ENCODE measurements around the gene FBXO15. TPM values are rescaled to one million over a fixed set of nuclear protein-coding genes. Genes with fewer than 3 reads are reported as not detected.

FBXO15 gene
- total RNA-seq, 1 donor from 2014 or later: not detected

GRCh38 chr18:74182335-74182734, 34.7 kb upstream of the FBXO15 start:
- intact Hi-C loops (cut with DNase I): no loop called here
- no peak for DNase-seq (ENCODE audit: extremely low spot score in 2 of 2)
- no peaks in the 10 kb centered on the region for H3K4me1 ChIP-seq
- no peaks in the 10 kb centered on the region for H3K27me3 ChIP-seq
- H3K4me3 ChIP-seq: no peak overlapping the region
- H3K27ac ChIP-seq: no peak overlapping the region
- H3K9me3 ChIP-seq: no peaks in the 10 kb centered on the region
- no peak for TF ChIP-seq POLR2A (IDR thresholded peaks at IDR 0.05)
- no peak for TF ChIP-seq CTCF (IDR thresholded peaks at IDR 0.05)
- TF ChIP-seq POLR2AphosphoS5 (IDR thresholded peaks at IDR 0.05; ENCODE audit: insufficient read depth in 1 of 2, low read depth in 1 of 2): no peak
- H3K36me3 ChIP-seq: no peaks in the 10 kb centered on the region

- no peak for DNase-seq (ENCODE audit: extremely low spot score in 2 of 2)
- H3K36me3 ChIP-seq: no peaks in the 10 kb centered on the region
- intact Hi-C loops (cut with DNase I): no loop called here
Observed at GRCh38 chr18:74179623-74180199, 32.1 kb upstream of the FBXO15 start.

GRCh38 chr18:74178884-74179283, 31.2 kb upstream of the FBXO15 start:
- no peaks in the 10 kb centered on the region for H3K27me3 ChIP-seq
- DNase-seq (ENCODE audit: extremely low spot score in 2 of 2): no peak
- no peak overlapping the region for H3K27ac ChIP-seq
- TF ChIP-seq POLR2A (IDR thresholded peaks at IDR 0.05) (no peak), CTCF (IDR thresholded peaks at IDR 0.05) (no peak), POLR2AphosphoS5 (IDR thresholded peaks at IDR 0.05; ENCODE audit: insufficient read depth in 1 of 2, low read depth in 1 of 2) (no peak)
- no peaks in the 10 kb centered on the region for H3K36me3 ChIP-seq
- intact Hi-C loops (cut with DNase I): no loop called here
- no peaks in the 10 kb centered on the region for H3K4me1 ChIP-seq
- no peak overlapping the region for H3K4me3 ChIP-seq
- no peaks in the 10 kb centered on the region for H3K9me3 ChIP-seq

More at GRCh38 chr18:74179623-74180199, 32.1 kb upstream of the FBXO15 start:
- H3K9me3 ChIP-seq: no peaks in the 10 kb centered on the region
- TF ChIP-seq POLR2AphosphoS5 (IDR thresholded peaks at IDR 0.05; ENCODE audit: insufficient read depth in 1 of 2, low read depth in 1 of 2) (no peak), POLR2A (IDR thresholded peaks at IDR 0.05) (no peak), CTCF (IDR thresholded peaks at IDR 0.05) (no peak)
- no peak overlapping the region for H3K27ac ChIP-seq
- no peaks in the 10 kb centered on the region for H3K4me1 ChIP-seq
- H3K4me3 ChIP-seq: no peak overlapping the region
- no peaks in the 10 kb centered on the region for H3K27me3 ChIP-seq

- Histone ChIP-seq H3K4me1 (no peaks in the 10 kb centered on the region), H3K36me3 (no peaks in the 10 kb centered on the region), H3K9me3 (no peaks in the 10 kb centered on the region), H3K4me3 (no peak overlapping the region), H3K27me3 (no peaks in the 10 kb centered on the region), H3K27ac (no peak overlapping the region)
- intact Hi-C loops (cut with DNase I): no loop called here
- TF ChIP-seq POLR2A (IDR thresholded peaks at IDR 0.05): no peak
- TF ChIP-seq POLR2AphosphoS5 (IDR thresholded peaks at IDR 0.05; ENCODE audit: insufficient read depth in 1 of 2, low read depth in 1 of 2): no peak
- TF ChIP-seq CTCF (IDR thresholded peaks at IDR 0.05): no peak
- no peak for DNase-seq (ENCODE audit: extremely low spot score in 2 of 2)
Observed at GRCh38 chr18:74175658-74176057, 28.0 kb upstream of the FBXO15 start.

- intact Hi-C loops (cut with DNase I): no loop called here
- TF ChIP-seq POLR2A (IDR thresholded peaks at IDR 0.05) (no peak), CTCF (IDR thresholded peaks at IDR 0.05) (no peak), POLR2AphosphoS5 (IDR thresholded peaks at IDR 0.05; ENCODE audit: insufficient read depth in 1 of 2, low read depth in 1 of 2) (no peak)
- Histone ChIP-seq H3K27me3 (no peaks in the 10 kb centered on the region), H3K4me3 (no peak overlapping the region), H3K36me3 (no peaks in the 10 kb centered on the region), H3K27ac (no peak overlapping the region), H3K9me3 (no peaks in the 10 kb centered on the region), H3K4me1 (no peaks in the 10 kb centered on the region)
- no peak for DNase-seq (ENCODE audit: extremely low spot score in 2 of 2)
Observed at GRCh38 chr18:74173434-74173750, 25.8 kb upstream of the FBXO15 start.

Data from vagina (tissue), 2 donors.